ENCODE results near the gene FBXL13.
A peak's percentile ranks its signal among the peaks of the same experiment; 100 is the strongest.
"Not testable (repeated sequence)": the region's sequence is repeated elsewhere in the genome, so short reads cannot be mapped to it uniquely, and the experiment has no call there.

The FBXL13 gene

GRCh38 chr7:102975854-102976253, 98.7 kb downstream of the FBXL13 start:
- no peak for DNase-seq
- Histone ChIP-seq H3K27ac (no peak overlapping the region), H3K4me1 (peaks cover 0 to 17% (median 2%) of the 10 kb centered on the region in 4 donors), H3K36me3 (no peaks in the 10 kb centered on the region), H3K4me3 (no peak overlapping the region), H3K27me3 (no peaks in the 10 kb centered on the region), H3K9me3 (no peaks in the 10 kb centered on the region)
- no peak for TF ChIP-seq CTCF (IDR thresholded peaks at IDR 0.05)
- intact Hi-C loops (cut with DNase I; ENCODE audit: low total_unique reads), result no loop called here

DNA sequence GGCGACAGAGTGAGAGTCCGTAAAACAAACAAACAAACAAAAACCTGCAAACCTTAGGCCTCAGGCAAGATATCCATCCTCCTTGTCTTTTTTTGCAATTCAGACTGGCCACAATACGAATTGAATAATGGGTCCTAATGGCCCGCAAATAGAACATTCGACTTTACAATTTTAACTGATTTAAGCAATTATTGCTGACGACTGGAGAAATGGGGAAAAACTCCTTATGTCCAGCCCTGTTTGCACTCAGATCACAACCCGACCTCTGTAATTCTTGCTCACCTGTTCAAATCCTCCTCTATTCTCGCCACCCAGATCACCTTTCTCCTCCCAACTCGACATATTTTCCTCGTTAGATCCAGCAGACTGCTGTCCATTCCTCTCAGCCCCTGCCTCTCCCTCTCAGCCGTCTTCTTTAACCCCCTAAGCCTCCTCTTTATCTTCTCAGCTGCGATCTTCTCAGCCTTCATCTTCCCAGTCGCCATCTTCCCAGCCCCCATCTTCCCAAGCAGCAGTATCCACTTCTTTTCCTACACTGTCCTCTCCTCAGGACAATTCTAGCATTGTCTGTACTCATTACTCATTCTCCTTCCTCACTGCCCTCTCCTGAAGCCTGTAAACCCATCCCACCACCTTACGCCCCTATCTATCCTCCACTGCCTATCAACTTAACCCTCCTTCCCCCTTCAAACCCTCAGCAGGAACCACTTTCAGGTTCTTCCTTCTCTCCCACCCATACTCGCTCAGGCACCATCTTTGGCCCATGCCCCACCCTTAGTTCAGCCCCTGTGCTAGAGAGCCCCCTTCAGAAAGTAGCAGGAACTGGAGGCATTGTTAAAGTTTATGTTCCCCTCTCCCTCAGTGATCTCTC, 100.0 kb downstream of the FBXL13 start:
- H3K4me1 ChIP-seq, result peaks cover 0 to 17% (median 2%) of the 10 kb centered on the region in 4 donors
- no peak overlapping the region for H3K27ac ChIP-seq
- no peaks in the 10 kb centered on the region for H3K36me3 ChIP-seq
- no peaks in the 10 kb centered on the region for H3K9me3 ChIP-seq
- H3K27me3 ChIP-seq, result no peaks in the 10 kb centered on the region
- intact Hi-C loops (cut with DNase I; ENCODE audit: low total_unique reads), result no loop called here
- no peak overlapping the region for H3K4me3 ChIP-seq
- TF ChIP-seq CTCF (IDR thresholded peaks at IDR 0.05), result no peak
- DNase-seq, result no peak

- Histone ChIP-seq H3K27me3 (no peaks in the 10 kb centered on the region), H3K4me1 (peaks cover 0 to 11% (median under 1%) of the 10 kb centered on the region in 4 donors), H3K36me3 (no peaks in the 10 kb centered on the region), H3K9me3 (no peaks in the 10 kb centered on the region), H3K27ac (peak overlapping the region; percentile 12 to 34), H3K4me3 (no peak overlapping the region)
- DNase-seq, result peak in 1 of 2 donors; percentile 74
- intact Hi-C loops (cut with DNase I; ENCODE audit: low total_unique reads), result no loop called here
- TF ChIP-seq CTCF (IDR thresholded peaks at IDR 0.05), result no peak
Measured at GRCh38 chr7:102973096-102973802, 101.3 kb downstream of the FBXL13 start.

- intact Hi-C loops (cut with DNase I; ENCODE audit: low total_unique reads), result no loop called here
- H3K4me1 ChIP-seq, result peaks cover 0 to 13% (median 1%) of the 10 kb centered on the region in 4 donors
- no peak overlapping the region for H3K4me3 ChIP-seq
- no peak for DNase-seq
- H3K27ac ChIP-seq, result no peak overlapping the region
- no peaks in the 10 kb centered on the region for H3K9me3 ChIP-seq
- no peaks in the 10 kb centered on the region for H3K36me3 ChIP-seq
- no peaks in the 10 kb centered on the region for H3K27me3 ChIP-seq
- TF ChIP-seq CTCF (IDR thresholded peaks at IDR 0.05), result no peak
Measured at GRCh38 chr7:102967798-102968197, 106.8 kb downstream of the FBXL13 start.

DNA sequence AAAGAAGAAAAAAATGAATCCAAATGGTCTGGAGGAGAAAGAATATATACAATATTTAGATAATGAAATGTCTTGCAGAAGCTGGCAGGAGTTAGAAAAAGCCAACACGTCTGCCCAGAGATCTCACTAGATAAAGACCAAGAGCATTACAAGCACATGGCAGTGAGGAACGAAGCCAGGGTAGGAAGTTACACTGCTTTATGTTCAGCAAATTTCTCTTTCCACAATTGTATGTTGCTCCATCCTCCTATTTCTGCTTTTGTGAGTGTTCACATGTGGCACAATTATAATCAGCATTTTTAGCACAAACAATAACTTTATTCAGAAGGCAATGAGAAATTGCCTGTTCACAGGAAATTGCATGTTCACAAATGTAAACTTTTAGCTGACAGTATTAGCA, 108.1 kb downstream of the FBXL13 start:
- TF ChIP-seq CTCF (IDR thresholded peaks at IDR 0.05), result no peak
- Histone ChIP-seq H3K27ac (no peak overlapping the region), H3K4me3 (no peak overlapping the region), H3K36me3 (no peaks in the 10 kb centered on the region), H3K9me3 (no peaks in the 10 kb centered on the region), H3K27me3 (no peaks in the 10 kb centered on the region), H3K4me1 (peaks cover 0 to 13% (median 1%) of the 10 kb centered on the region in 4 donors)
- no peak for DNase-seq
- intact Hi-C loops (cut with DNase I; ENCODE audit: low total_unique reads), result no loop called here

- intact Hi-C loops (cut with DNase I; ENCODE audit: low total_unique reads); DNase-seq: not testable (repeated sequence)
Measured at GRCh38 chr7:102961993-102962392, 112.6 kb downstream of the FBXL13 start.

GRCh38 chr7:102958004-102958403, 116.6 kb downstream of the FBXL13 start:
- H3K9me3 ChIP-seq, result peaks cover 0 to 13% (median 4%) of the 10 kb centered on the region in 3 donors
- H3K27me3 ChIP-seq; H3K27ac ChIP-seq; H3K4me3 ChIP-seq; intact Hi-C loops (cut with DNase I; ENCODE audit: low total_unique reads); DNase-seq; H3K4me1 ChIP-seq; H3K36me3 ChIP-seq: not testable (repeated sequence)

More at GRCh38 chr7:102961993-102962392, 112.6 kb downstream of the FBXL13 start:
- peaks cover 0 to 13% (median 1%) of the 10 kb centered on the region in 4 donors for H3K4me1 ChIP-seq
- not testable (repeated sequence) for H3K36me3 ChIP-seq, H3K27ac ChIP-seq, H3K4me3 ChIP-seq, H3K27me3 ChIP-seq, H3K9me3 ChIP-seq

- H3K9me3 ChIP-seq, result peaks cover 0 to 18% (median 4%) of the 10 kb centered on the region in 3 donors
- H3K4me1 ChIP-seq; H3K36me3 ChIP-seq; intact Hi-C loops (cut with DNase I; ENCODE audit: low total_unique reads); DNase-seq; H3K27ac ChIP-seq; H3K27me3 ChIP-seq; H3K4me3 ChIP-seq: not testable (repeated sequence)
Measured at GRCh38 chr7:102954359-102954758, 120.2 kb downstream of the FBXL13 start.
